GM19468 (cell line): ENCODE results near the gene HSP90AB1.
A peak's percentile ranks its signal among the peaks of the same experiment; 100 is the strongest.

ENCODE experiments used
- ATAC-seq: cut with Tn5 transposase; IDR thresholded peaks from one replicate; pipeline ENCODE4 v1.9.1; 2021; ENCODE audit warnings: mild to moderate bottlenecking, moderate library complexity, moderate number of reproducible peaks; ENCODE audit not compliant: unreplicated experiment; ENCODE audit errors: extremely low read depth

HSP90AB1 gene

GRCh38 chr6:44234101-44235025 is 12.5 kb upstream of the HSP90AB1 start:
- ATAC-seq: no peak

GRCh38 chr6:44235269-44235668 is 11.6 kb upstream of the HSP90AB1 start:
- ATAC-seq: no peak

DNA sequence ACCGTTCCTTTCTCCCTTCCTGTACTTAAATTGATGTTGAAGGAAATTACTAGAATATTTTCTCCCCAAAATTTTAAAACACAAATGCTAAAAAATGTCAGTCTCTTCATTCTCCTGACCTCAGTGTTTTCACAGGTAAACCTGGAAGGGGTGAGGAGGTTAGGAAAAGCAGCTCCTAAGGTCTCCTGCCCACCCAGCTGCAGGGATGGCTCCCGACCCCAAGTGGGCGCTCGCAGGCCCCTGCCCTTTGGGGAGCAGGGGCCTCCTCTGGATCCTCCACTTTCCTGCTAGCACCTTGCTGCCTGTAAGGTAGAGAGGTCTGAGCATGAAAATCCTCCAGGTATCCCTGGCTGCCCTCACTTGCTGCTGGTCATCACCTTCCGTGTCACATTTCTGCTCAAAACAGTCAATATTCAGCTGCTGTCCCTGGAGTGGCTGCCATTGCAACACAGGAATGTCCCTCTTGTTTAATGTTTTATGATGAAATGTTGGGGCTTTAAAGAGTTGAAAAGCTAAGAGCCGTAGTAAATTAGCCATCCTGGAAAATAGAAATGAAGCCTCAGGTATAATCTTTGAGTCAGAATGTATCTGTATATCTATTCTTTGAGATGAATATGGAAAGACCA is 10.9 kb upstream of the HSP90AB1 start:
- ATAC-seq: no peak

DNA sequence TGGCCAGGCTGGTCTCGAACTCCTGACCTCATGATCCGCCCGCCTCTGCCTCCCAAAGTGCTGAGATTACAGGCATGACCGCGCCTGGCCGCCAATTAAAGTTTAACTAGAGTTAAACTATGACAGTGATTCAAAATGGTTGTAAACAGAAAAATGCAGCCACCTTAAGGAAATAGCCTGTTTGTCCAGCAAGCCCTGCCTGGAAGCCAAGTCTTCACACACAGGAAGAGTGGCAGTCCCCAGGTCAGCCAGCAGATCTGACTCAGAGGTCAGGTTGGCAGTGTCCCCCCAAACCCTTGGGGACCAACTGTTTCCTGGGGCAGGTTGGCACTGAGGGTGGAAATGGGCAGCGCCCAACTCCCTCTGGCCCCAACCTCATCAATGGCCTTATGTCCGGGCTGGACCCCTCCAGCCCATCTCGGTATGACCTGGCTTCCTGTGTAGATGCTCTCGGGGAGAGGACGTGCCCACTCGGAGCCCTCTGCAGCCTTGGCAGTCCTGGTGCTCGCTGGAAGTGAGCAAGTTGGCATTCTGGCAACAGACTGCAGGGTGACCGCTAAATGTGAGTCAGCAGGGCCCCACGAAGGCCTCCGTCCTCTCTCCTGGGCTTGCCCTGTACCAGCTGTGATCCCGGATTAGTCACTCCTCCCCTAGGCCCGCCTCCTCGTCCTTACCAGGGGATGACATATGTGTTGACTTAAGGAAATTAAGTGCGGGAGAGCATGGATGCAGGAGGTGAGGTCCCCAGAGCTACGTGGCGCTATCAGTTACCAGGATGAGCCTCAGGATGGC is 9.7 kb upstream of the HSP90AB1 start:
- no peak for ATAC-seq

- ATAC-seq: peak; percentile 81
Measured at GRCh38 chr6:44237813-44238433, 9.0 kb upstream of the HSP90AB1 start.

DNA sequence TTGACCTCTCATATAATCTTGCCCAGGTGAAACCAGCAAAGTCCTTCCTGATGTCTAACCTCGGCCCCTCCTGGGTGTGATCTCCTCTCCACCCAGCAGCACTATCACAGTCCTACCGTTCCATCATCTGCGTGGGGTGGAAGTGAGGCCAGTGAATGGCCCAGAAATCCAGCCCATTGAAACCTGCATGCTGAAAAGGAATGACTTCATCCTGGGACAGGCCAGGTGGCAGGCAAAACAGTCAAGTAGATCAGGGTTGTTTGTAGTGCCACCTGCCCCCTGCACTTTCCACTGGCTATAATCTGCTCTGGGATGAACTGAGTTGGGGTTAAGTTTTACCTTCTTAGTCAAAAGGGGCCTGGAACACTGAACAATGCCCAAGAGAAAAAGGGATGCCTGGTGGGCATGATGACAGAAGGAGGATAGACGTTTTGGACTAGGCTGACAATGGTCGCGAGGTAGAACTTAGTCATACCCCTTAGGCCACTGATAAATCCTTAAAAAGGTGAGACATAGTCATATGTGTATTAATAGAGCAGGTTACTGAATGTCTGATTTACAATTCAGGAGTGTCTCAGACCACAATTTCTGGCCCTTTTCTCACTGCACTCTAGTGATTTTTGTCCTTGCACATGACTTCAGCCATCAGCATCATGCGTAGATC is 8.1 kb upstream of the HSP90AB1 start:
- no peak for ATAC-seq

DNA sequence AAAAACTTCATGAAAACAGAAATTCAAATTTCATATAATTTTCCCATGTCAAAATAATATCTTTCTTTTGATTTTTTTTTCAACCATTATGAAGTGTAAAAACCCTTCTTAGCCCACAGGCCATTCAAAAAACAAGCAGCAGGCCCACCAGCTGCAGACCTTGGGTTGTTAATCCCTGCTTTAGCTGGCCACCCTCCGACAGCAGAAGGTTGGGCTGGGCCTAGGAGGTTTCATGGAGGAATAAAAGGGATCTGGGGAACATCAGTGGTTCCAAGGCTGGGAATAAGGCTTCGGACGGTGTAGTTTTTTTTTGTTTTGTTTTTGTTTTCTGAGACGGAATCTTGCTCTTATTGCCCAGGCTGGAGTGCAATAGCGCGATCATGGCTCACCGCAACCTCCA is 3.6 kb upstream of the HSP90AB1 start:
- ATAC-seq: no peak

DNA sequence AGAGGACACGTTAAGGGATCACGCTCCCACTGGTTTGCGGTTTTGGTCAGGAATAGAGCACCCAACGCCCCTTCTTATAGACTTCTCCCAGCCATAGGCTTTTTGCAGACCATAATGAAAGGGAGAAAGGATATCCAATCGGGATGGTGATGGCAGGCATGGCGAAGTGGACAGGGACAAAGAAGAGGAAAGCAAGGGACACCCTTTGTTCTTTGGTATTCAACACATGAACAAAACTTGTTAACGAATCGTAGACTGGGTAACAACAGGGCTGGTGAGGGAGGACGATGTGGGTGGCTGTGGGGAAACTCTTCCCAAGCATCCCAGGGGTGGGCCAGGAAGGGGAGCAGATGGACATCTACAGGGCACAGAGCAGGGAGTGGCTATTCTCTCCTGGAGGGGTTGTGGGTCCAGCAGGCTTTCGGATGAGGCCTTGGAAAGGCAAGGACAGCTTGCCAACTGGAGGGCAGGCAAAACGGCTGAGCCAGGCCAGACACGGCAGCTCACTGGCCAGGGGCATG is 1.4 kb upstream of the HSP90AB1 start:
- ATAC-seq: no peak

- peak; percentile 18 for ATAC-seq
Measured at GRCh38 chr6:44245912-44246662, 814 bp upstream of the HSP90AB1 start.

DNA sequence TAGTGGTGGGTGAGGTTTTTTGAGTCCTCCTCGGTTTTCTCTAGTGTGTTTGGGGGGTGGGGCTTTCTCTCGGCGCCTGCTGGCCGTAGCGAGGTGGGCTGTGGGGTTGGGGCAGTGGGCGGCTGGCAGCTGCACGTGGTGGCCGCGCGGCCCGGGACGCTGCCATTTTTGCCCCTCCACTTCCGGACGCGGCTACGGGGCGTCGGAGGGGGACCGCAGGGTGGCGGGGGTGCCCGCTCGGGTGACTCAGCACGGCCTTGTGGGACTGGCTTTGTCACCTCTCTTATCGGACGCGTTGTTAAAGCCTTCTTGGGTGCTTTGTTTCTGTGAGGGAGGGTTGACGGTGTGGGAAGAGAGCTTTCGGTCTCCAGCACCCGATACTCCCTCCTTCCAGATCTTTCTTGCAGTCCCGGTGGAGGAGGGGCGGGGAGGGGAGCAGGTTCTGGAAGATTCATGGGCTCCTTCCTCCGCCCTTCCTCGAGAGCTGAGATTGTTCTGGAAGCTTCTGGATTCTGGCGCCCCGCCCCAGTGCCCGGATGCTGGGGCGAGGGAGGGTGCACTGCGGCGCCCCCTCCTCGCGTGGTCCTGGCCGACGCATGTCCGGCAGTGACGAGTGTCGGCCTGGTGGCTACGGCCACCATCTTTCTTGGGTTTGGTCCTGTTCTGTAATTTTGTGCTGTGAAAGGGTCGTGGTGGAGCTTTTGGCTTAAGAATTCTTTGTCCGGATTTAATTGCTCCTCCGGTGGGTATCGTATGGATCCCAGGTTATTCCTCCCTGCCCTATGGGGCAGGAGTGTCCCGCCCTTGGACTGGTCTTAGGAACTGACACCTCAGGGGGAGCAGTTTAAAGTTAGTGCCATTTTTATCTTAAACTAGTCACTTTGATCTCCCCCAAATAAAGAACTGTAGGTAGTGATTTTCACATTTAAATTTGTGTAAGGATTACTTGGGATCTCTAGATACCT is 719 bp downstream of the HSP90AB1 start:
- ATAC-seq: peak; percentile 20

- no peak for ATAC-seq
Measured at GRCh38 chr6:44248579-44248978, 1.7 kb downstream of the HSP90AB1 start.

- no peak for ATAC-seq
Measured at GRCh38 chr6:44249082-44249748, 2.3 kb downstream of the HSP90AB1 start.

- no peak for ATAC-seq
Measured at GRCh38 chr6:44250067-44250717, 3.3 kb downstream of the HSP90AB1 start.

DNA sequence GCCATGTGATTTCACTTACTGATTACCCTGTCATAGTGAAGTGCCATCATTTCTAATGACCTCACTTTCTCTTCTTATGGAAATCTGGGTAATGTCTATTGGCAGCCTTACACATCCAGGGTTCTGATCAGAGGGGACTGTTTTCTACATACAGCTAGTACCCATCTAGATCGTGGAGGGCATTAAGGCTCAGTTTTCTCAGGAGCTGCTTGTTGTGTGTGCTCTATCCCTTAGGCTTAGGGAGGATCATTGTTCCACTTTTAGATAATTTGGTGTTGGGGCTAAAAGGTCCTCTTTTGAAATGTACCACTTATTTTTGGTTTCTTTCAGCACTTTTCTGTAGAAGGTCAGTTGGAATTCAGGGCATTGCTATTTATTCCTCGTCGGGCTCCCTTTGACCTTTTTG is 3.8 kb downstream of the HSP90AB1 start:
- ATAC-seq: no peak

- no peak for ATAC-seq
Measured at GRCh38 chr6:44251576-44252524, 4.9 kb downstream of the HSP90AB1 start.
